IMR-90 (cell line): ENCODE results near the gene SLC12A7. TPM values are rescaled to one million over a fixed set of nuclear protein-coding genes. Genes with fewer than 3 reads are reported as not detected.

Experiments
- ATAC-seq: fragments of 200-7000 bp; cut with Tn5 transposase; 2 replicates; pipeline ENCODE4 v1.9.1; 2020; ENCODE audit warnings: low read depth, mild to moderate bottlenecking, moderate library complexity
- BruUV-seq: library from RNA; stranded (reverse); fragments of 400-500 nt; replicated peaks from 2 replicates; lab custom pipeline; 2021; lab: Mats Ljungman, UMichigan
- CTCF ChIA-PET: fragments of 300-600 bp; formaldehyde crosslinking; extraction: SDS; loops from one replicate; lab custom pipeline; 2021; ENCODE audit warnings: antibody characterized with exemption; lab: Yijun Ruan, JAX
- POLR2A ChIA-PET: fragments of 300-600 bp; sonication (Branson Sonifier 250); formaldehyde crosslinking; loops from one replicate; lab custom pipeline; 2022; ENCODE audit warnings: antibody characterized with exemption; ENCODE audit not compliant: unreplicated experiment; lab: Charles Lee
- DNase-seq: peaks from one replicate; pipeline ENCODE4 v3.0.0; 2013
- H2AFZ ChIP-seq: replicated peaks from 2 replicates; pipeline ENCODE3; 2013; ENCODE audit warnings: low read length, mild to moderate bottlenecking; ENCODE audit not compliant: poor library complexity
- H2AK5ac ChIP-seq: 2 replicates; pipeline ENCODE4 v1.6.1; 2013; ENCODE audit warnings: low read depth, low read length, inconsistent platforms
- H2AK9ac ChIP-seq: replicated peaks from 2 replicates; pipeline ENCODE3; 2013; ENCODE audit warnings: mild to moderate bottlenecking, low read depth, low read length, moderate library complexity; ENCODE audit not compliant: poor library complexity
- H2BK120ac ChIP-seq: 2 replicates; pipeline ENCODE4 v1.6.1; 2013; ENCODE audit warnings: low read depth, low read length, inconsistent platforms
- H2BK15ac ChIP-seq: 3 replicates; pipeline ENCODE4 v1.6.1; 2013; ENCODE audit warnings: low read depth, low read length, inconsistent platforms
- H2BK20ac ChIP-seq: 2 replicates; pipeline ENCODE4 v1.6.1; 2013; ENCODE audit warnings: low read depth, mild to moderate bottlenecking, inconsistent platforms, low read length, moderate library complexity
- H2BK5ac ChIP-seq: 2 replicates; pipeline ENCODE4 v1.6.1; 2013; ENCODE audit warnings: mild to moderate bottlenecking, low read depth, low read length, inconsistent platforms; ENCODE audit not compliant: poor library complexity, severe bottlenecking
- H3K14ac ChIP-seq: replicated peaks from 2 replicates; pipeline ENCODE4 v1.6.1; 2013; ENCODE audit warnings: low read depth, low read length, inconsistent platforms
- H3K18ac ChIP-seq: 2 replicates; pipeline ENCODE4 v1.6.1; 2013; ENCODE audit warnings: low read depth, low read length, control low read depth
- H3K23ac ChIP-seq: 2 replicates; pipeline ENCODE4 v1.6.1; 2013; ENCODE audit warnings: low read depth, low read length, inconsistent platforms
- H3K27ac ChIP-seq: 2 replicates; pipeline ENCODE4 v1.5.1; 2013; ENCODE audit warnings: mild to moderate bottlenecking, control low read depth, low read length; ENCODE audit not compliant: insufficient read depth
- H3K27me3 ChIP-seq: 2 replicates; pipeline ENCODE4 v1.6.1; 2013; ENCODE audit warnings: low read length; ENCODE audit not compliant: control insufficient read depth, insufficient read depth
- H3K36me3 ChIP-seq: 2 replicates; pipeline ENCODE4 v1.6.1; 2013; ENCODE audit warnings: low read length, mixed read lengths; ENCODE audit not compliant: control insufficient read depth, insufficient read depth
- H3K4ac ChIP-seq: 2 replicates; pipeline ENCODE4 v1.6.1; 2013; ENCODE audit warnings: low read depth, low read length, inconsistent platforms
- H3K4me1 ChIP-seq: 2 replicates; pipeline ENCODE4 v1.6.1; 2013; ENCODE audit warnings: low read length, mixed read lengths; ENCODE audit not compliant: control insufficient read depth, insufficient read depth
- H3K4me2 ChIP-seq: 2 replicates; pipeline ENCODE4 v1.6.1; 2013; ENCODE audit warnings: low read depth, mild to moderate bottlenecking, control low read depth, low read length, moderate library complexity
- H3K4me3 ChIP-seq: 2 replicates; pipeline ENCODE4 v1.5.1; 2013; ENCODE audit warnings: low read depth, mild to moderate bottlenecking, control low read depth, low read length, moderate library complexity; ENCODE audit not compliant: insufficient read depth
- H3K56ac ChIP-seq: 2 replicates; pipeline ENCODE4 v1.6.1; 2013; ENCODE audit warnings: low read length, inconsistent platforms; ENCODE audit not compliant: insufficient read depth; ENCODE audit errors: extremely low read depth
- H3K79me1 ChIP-seq, 2 experiments: 2 replicates each; pipeline ENCODE4 v1.6.1; 2013; ENCODE audit warnings: low read length in 2 of 2, inconsistent platforms in 1 of 2, low read depth in 1 of 2
- H3K9ac ChIP-seq: 2 replicates; pipeline ENCODE4 v1.6.1; 2013; ENCODE audit warnings: low read depth, low read length, control low read depth
- H3K9me1 ChIP-seq: 2 replicates; pipeline ENCODE4 v1.6.1; 2013; ENCODE audit warnings: low read length, inconsistent platforms; ENCODE audit not compliant: insufficient read depth
- H3K9me3 ChIP-seq: 2 replicates; pipeline ENCODE4 v1.6.1; 2013; ENCODE audit warnings: low read length; ENCODE audit not compliant: control insufficient read depth, insufficient read depth
- H4K20me1 ChIP-seq: 2 replicates; pipeline ENCODE4 v1.6.1; 2013; ENCODE audit warnings: low read length, inconsistent platforms; ENCODE audit not compliant: insufficient read depth
- H4K5ac ChIP-seq: 2 replicates; pipeline ENCODE4 v1.6.1; 2013; ENCODE audit warnings: mild to moderate bottlenecking, low read depth, low read length, control low read depth
- H4K8ac ChIP-seq, 2 experiments: 2 replicates each; pipeline ENCODE4 v1.6.1; 2013; ENCODE audit warnings: low read depth in 2 of 2, low read length in 2 of 2, control low read depth in 1 of 2, inconsistent platforms in 1 of 2
- H4K91ac ChIP-seq: 2 replicates; pipeline ENCODE4 v1.6.1; 2013; ENCODE audit warnings: low read depth, low read length, inconsistent platforms; ENCODE audit not compliant: insufficient read depth
- BHLHE40 ChIP-seq: fragments of 150-350 bp; IDR thresholded peaks from 2 replicates; pipeline ENCODE4 v1.6.1; 2016; ENCODE audit warnings: mild to moderate bottlenecking, low read depth, low read length
- CEBPB ChIP-seq: IDR thresholded peaks from 2 replicates; pipeline ENCODE4 v1.6.1; 2012; ENCODE audit warnings: low read depth, low read length, improper control_type of control experiment
- CHD1 ChIP-seq: IDR thresholded peaks from 2 replicates; pipeline ENCODE4 v1.6.1; 2012; ENCODE audit warnings: low read depth, low read length, improper control_type of control experiment
- FOS ChIP-seq: fragments of 150-350 bp; IDR thresholded peaks from 2 replicates; pipeline ENCODE4 v1.6.1; 2016; ENCODE audit warnings: low read depth, low read length
- MAFK ChIP-seq: IDR thresholded peaks from 2 replicates; pipeline ENCODE4 v1.6.1; 2012; ENCODE audit warnings: low read depth, low read length, improper control_type of control experiment
- MAZ ChIP-seq: IDR thresholded peaks from 2 replicates; pipeline ENCODE4 v1.6.1; 2012; ENCODE audit warnings: low read depth, mild to moderate bottlenecking, low read length, improper control_type of control experiment, moderate library complexity, borderline replicate concordance
- MXI1 ChIP-seq: IDR thresholded peaks from 2 replicates; pipeline ENCODE4 v1.6.1; 2012; ENCODE audit warnings: low read depth, mild to moderate bottlenecking, low read length, moderate library complexity, borderline replicate concordance
- NFE2L2 ChIP-seq: fragments of 150-350 bp; IDR thresholded peaks from 2 replicates; pipeline ENCODE4 v1.6.1; 2016; ENCODE audit warnings: low read depth, mild to moderate bottlenecking, low read length
- POLR2A ChIP-seq: IDR thresholded peaks from 2 replicates; pipeline ENCODE4 v1.6.1; 2012; ENCODE audit warnings: mild to moderate bottlenecking, low read depth, low read length
- RAD21 ChIP-seq: IDR thresholded peaks from 2 replicates; pipeline ENCODE4 v1.6.1; 2012; ENCODE audit warnings: low read length, improper control_type of control experiment
- RCOR1 ChIP-seq: IDR thresholded peaks from 2 replicates; pipeline ENCODE4 v1.6.1; 2012; ENCODE audit warnings: mild to moderate bottlenecking, low read length, improper control_type of control experiment; ENCODE audit not compliant: insufficient replicate concordance
- RFX5 ChIP-seq: IDR thresholded peaks from 2 replicates; pipeline ENCODE4 v1.8.0; 2012; ENCODE audit warnings: low read depth, mild to moderate bottlenecking, low read length, moderate library complexity
- SMC3 ChIP-seq: fragments of 150-350 bp; IDR thresholded peaks from 2 replicates; pipeline ENCODE4 v1.6.1; 2016; ENCODE audit warnings: low read depth, mild to moderate bottlenecking, antibody characterized with exemption, low read length, moderate library complexity
- WGBS, 2 experiments: methylation state at CpG; one replicate each; pipeline versions ENCODE4 v1.1.5 to v1.1.7; 2013; ENCODE audit warnings: missing lambda C conversion rate in 2 of 2; ENCODE audit not compliant: insufficient read length in 1 of 2; ENCODE audit errors: extremely low coverage in 2 of 2; 5-methylcytosine and 5-hydroxymethylcytosine counted together
- dilution Hi-C: fragments of 300-500 bp; cut with HindIII; formaldehyde crosslinking; loops from one replicate; pipeline ENCODE4 v1.14.3; 2018; ENCODE audit warnings: low sequenced_read_pairs; ENCODE audit not compliant: unreplicated experiment
- in situ Hi-C: fragments of 300-500 bp; cut with MboI; formaldehyde crosslinking; loops from 3 replicates; pipeline ENCODE4 v1.14.3; 2019; ENCODE audit warnings: low sequenced_read_pairs, inconsistent platforms, mixed read lengths
- intact Hi-C: fragments of 100-400 bp; cut with micrococcal nuclease; formaldehyde crosslinking; loops from 2 replicates; pipeline ENCODE4 v1.10.0; 2022
- polyA plus RNA-seq, 3 experiments: library from polyadenylated mRNA; depleted of rRNA; stranded (reverse); fragments of >200 nt; gene quantifications; 2 replicates each; pipeline ENCODE4 v1.2.3, GENCODE V29; 2012; ENCODE audit warnings: low replicate concordance in 1 of 3
- total RNA-seq: library from RNA; depleted of rRNA; stranded (reverse); fragments of >200 nt; gene quantifications from 2 replicates; pipeline ENCODE4 v1.2.3, GENCODE V29; 2012
- TF ChIP-seq, protein P1 (sequence below): fragments of 150-350 bp; IDR thresholded peaks from 2 replicates; pipeline ENCODE4 v1.6.1; 2017; ENCODE audit warnings: mild to moderate bottlenecking, antibody characterized with exemption, low read length, low read depth
- TF ChIP-seq, protein P2 (sequence below): conservative IDR thresholded peaks from 2 replicates; pipeline ENCODE4 v1.5.1; 2012; ENCODE audit warnings: mild to moderate bottlenecking, low read depth, low read length, improper control_type of control experiment
- TF ChIP-seq, protein P3 (sequence below): fragments of 150-350 bp; IDR thresholded peaks from 2 replicates; pipeline ENCODE4 v1.6.1; 2016; ENCODE audit warnings: low read depth, mild to moderate bottlenecking, low read length, moderate library complexity, borderline replicate concordance

The SLC12A7 gene
- total and polyA plus RNA-seq, 2 of the 4 experiments (the other 2 are of a cell fraction): 3.0 to 6.1 TPM

DNA sequence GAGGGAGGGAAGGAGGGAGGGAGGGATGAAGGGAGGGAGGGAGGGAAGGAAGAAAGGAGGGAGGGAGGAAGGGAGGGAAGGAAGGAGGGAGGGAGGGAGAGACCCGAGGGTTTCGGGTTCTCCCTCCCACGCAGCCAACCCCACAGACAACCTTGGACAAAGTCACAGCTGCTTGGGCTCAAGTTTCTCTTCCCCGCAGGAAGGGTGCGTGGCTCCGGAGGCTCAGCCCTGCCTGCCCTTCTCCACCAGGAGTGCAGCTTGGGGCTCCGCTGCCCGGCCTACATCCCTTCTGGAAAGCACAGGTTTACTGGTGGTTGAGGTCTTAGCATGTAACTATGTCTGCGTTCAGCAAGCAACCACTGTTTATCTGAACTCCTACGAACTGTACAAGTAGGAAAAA lies 15.0 kb downstream of the SLC12A7 start:
- Histone ChIP-seq H3K4me1 (no peaks in the 10 kb centered on the region; the same call in 1 of the 2 replicates), H3K4ac (no peak overlapping the region), H4K20me1 (peaks cover 9% of the 10 kb centered on the region), H3K9me1 (no peaks in the 10 kb centered on the region), H2AK5ac (no peak overlapping the region), H3K9ac (no peak overlapping the region), H3K79me1 (no peaks in the 10 kb centered on the region), H3K4me2 (no peak overlapping the region), H3K18ac (no peak overlapping the region), H2BK15ac (no peak overlapping the region), H3K23ac (no peak overlapping the region), H3K4me3 (no peak overlapping the region), H3K27me3 (no peaks in the 10 kb centered on the region), H2BK5ac (no peak overlapping the region), H3K27ac (no peak overlapping the region), H3K56ac (no peak overlapping the region), H3K36me3 (peaks cover 1% of the 10 kb centered on the region; the same call in 1 of the 2 replicates), H3K9me3 (no peaks in the 10 kb centered on the region), H2BK120ac (no peak overlapping the region), H4K91ac (no peak overlapping the region), H2AFZ (no peak overlapping the region), H4K5ac (no peak overlapping the region), H2BK20ac (no peak overlapping the region), H4K8ac (no peak overlapping the region), H3K14ac (no peak overlapping the region), H2AK9ac (no peak overlapping the region)
- TF ChIP-seq POLR2A: no peak
- TF ChIP-seq, protein P1, sequence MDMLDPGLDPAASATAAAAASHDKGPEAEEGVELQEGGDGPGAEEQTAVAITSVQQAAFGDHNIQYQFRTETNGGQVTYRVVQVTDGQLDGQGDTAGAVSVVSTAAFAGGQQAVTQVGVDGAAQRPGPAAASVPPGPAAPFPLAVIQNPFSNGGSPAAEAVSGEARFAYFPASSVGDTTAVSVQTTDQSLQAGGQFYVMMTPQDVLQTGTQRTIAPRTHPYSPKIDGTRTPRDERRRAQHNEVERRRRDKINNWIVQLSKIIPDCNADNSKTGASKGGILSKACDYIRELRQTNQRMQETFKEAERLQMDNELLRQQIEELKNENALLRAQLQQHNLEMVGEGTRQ: no peak
- no peak for TF ChIP-seq RAD21
- TF ChIP-seq RFX5: no peak
- no peak for TF ChIP-seq CEBPB
- TF ChIP-seq, protein P2, sequence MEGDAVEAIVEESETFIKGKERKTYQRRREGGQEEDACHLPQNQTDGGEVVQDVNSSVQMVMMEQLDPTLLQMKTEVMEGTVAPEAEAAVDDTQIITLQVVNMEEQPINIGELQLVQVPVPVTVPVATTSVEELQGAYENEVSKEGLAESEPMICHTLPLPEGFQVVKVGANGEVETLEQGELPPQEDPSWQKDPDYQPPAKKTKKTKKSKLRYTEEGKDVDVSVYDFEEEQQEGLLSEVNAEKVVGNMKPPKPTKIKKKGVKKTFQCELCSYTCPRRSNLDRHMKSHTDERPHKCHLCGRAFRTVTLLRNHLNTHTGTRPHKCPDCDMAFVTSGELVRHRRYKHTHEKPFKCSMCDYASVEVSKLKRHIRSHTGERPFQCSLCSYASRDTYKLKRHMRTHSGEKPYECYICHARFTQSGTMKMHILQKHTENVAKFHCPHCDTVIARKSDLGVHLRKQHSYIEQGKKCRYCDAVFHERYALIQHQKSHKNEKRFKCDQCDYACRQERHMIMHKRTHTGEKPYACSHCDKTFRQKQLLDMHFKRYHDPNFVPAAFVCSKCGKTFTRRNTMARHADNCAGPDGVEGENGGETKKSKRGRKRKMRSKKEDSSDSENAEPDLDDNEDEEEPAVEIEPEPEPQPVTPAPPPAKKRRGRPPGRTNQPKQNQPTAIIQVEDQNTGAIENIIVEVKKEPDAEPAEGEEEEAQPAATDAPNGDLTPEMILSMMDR: no peak
- TF ChIP-seq NFE2L2: no peak
- TF ChIP-seq FOS: no peak
- no peak for TF ChIP-seq CHD1
- TF ChIP-seq MXI1: no peak
- no peak for TF ChIP-seq BHLHE40
- no peak for TF ChIP-seq RCOR1
- TF ChIP-seq, protein P3, sequence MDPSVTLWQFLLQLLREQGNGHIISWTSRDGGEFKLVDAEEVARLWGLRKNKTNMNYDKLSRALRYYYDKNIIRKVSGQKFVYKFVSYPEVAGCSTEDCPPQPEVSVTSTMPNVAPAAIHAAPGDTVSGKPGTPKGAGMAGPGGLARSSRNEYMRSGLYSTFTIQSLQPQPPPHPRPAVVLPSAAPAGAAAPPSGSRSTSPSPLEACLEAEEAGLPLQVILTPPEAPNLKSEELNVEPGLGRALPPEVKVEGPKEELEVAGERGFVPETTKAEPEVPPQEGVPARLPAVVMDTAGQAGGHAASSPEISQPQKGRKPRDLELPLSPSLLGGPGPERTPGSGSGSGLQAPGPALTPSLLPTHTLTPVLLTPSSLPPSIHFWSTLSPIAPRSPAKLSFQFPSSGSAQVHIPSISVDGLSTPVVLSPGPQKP: no peak
- TF ChIP-seq SMC3: no peak
- TF ChIP-seq MAFK: no peak
- no peak for TF ChIP-seq MAZ
- intact Hi-C loops (no loop called here), dilution Hi-C loops (no loop called here), in situ Hi-C loops (no loop called here)
- BruUV-seq: no TSS peak
- DNase-seq: no peak
- ChIA-PET CTCF (no interaction called here), POLR2A (no interaction called here)
- no peak for ATAC-seq
- 61% methylated on average over 4 of the region's 10 CpGs; no CpG with 5 or more reads in 1 of the 2 experiments for WGBS, 2 experiments
